Stimulated activated CD8-positive, alpha-beta memory T cell treated with anti-CD3 and anti-CD28 coated beads, Interleukin-4, amount 100 ng/mL, for 4 hours (primary cell): ENCODE data around the gene NCAM2.

Experiments
- DNase-seq, 2 donors: peaks; one replicate each; pipeline ENCODE4 v3.0.0-alpha.2; 2020; ENCODE audit warnings: low read depth in 2 of 2, low spot score in 1 of 2

The NCAM2 gene

GRCh38 chr21:21434944-21435343, 436.7 kb downstream of the NCAM2 start:
- DNase-seq, result no peak

DNA sequence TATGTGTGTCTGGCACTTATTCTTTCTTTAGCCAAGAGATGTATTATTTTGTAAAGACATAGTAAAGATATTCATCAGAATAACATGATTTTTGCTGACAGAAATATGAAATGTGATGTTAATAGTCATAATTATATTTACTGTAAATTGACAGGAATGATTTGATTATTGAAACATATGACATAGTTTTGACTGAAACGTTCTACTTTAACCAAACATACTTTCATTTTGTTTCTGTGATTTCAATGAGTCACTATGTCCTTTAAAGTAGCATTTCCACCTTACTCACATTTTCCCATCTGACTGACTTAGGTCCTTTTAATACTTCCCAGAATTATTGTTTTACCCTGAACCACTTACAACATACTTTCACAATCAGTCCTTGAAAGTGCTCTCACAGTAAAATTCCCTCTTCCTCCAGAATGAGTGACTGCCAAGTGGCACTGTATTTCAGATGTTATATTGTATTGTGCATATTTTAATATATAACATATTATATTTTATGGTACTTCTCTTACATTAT, 437.9 kb downstream of the NCAM2 start:
- DNase-seq, result no peak

DNA sequence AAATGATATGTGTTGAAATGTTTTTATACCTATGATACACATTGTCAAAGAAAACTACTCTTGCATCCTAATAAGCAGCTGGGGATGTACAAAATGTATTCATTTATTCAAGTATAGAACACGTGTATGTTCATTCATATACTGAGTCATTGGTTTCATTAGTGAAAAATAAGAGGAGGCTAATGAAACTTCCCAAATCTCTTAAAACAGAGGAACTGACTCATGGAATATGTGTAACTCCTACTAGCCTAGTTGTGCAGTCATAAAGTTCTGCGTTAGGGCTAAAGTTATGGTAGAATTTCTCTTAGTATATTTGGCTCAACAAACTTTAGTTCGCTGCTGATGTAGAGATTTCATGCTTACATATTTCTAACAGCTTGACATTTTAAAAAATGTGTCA, 441.6 kb downstream of the NCAM2 start:
- DNase-seq, result no peak

GRCh38 chr21:21457077-21457476, 458.9 kb downstream of the NCAM2 start:
- DNase-seq, result no peak

- no peak for DNase-seq
These were observed 460.0 kb downstream of the NCAM2 start for GRCh38 chr21:21458124-21458631.

GRCh38 chr21:21460979-21461378, 462.8 kb downstream of the NCAM2 start:
- no peak for DNase-seq

DNA sequence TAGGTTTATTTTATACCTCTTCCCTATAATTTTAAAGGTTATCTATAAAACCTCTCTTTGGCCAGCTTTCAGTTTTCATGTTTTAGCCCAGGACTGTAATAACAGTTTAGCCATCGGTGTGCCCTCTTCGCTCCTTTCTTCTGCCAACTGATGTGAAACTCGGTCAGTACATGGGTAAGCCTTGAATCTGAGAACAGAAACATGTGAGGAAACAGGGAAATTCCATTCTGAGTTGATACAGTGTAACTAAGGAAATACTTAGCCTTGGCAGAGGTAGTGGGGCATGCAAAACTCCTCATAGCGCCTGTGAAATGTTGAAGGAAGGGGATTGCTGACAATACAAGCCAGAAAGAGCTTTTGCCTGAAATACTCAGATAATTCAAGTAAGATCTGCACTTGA, 465.2 kb downstream of the NCAM2 start:
- no peak for DNase-seq

GRCh38 chr21:21464684-21465083, 466.5 kb downstream of the NCAM2 start:
- no peak for DNase-seq

DNA sequence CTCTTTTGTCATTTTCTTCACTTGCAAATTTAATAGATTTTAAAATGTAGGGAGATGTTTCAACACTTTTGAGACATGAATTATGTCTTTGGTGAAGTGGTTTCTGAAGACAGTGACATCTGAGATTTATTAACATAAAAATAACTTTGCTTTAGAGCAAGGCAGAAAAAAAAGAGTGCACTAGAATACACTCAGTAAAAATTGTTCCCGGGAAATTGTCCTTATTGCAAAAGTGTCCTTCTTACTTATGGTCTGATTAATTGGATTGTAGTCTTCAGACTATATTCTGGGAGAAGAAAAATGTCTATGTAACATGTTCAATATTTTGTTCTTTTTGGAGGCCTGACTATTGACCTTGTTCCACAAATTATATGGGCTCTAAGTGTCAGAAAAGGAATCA, 468.5 kb downstream of the NCAM2 start:
- DNase-seq, result no peak

DNA sequence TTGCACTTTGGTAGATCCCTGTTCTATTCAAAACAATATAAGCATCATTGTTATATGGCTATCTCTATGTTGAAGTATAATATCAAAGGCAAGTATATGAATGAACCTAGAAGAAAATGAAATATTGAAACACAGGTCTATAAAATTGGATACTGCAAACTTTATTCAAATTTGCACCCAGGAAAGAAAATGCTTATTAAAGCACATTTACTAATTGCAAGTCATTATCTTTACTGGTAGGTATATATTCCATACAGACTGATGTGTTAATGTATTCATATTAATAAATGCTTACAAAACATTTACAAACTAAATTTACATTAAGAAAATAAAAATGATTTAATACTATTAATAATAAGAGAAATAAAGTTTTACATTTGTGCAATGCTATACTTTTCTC, 469.8 kb downstream of the NCAM2 start:
- DNase-seq, result no peak

DNA sequence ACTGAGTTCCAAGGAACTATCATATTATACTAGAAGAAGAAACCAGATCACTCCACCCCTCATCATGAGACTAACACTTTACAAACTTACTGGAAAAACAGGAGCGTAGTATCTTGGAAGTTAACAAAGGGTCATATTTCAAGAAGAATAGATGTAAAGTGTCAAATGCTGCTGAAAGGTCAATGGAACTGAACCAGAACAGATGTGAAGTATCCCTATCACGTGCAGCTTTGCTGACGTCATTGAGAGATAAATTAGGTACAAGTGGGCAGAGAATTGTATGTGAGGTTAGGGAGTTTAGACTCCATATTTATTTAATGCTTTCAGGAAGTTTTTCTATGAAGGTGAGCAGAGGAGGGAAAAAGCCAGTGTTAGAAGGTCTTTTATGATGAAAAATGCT, 483.0 kb downstream of the NCAM2 start:
- DNase-seq, result no peak

DNA sequence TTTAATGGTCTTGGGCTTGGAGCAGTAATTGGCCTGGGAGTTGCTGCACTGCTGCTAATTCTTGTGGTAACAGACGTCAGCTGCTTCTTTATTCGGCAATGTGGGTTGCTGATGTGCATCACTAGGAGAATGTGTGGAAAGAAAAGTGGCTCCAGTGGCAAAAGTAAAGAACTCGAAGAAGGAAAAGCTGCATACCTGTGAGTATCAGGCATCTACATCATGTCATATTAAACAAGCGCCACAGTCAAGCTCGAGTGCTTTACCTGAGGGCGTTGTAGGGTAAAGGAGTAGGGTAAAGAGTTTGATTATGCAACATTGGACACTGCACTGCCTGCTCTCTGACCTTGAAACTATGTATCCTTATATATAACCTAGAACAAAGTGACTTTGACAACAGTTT, 510.6 kb downstream of the NCAM2 start:
- no peak for DNase-seq

DNA sequence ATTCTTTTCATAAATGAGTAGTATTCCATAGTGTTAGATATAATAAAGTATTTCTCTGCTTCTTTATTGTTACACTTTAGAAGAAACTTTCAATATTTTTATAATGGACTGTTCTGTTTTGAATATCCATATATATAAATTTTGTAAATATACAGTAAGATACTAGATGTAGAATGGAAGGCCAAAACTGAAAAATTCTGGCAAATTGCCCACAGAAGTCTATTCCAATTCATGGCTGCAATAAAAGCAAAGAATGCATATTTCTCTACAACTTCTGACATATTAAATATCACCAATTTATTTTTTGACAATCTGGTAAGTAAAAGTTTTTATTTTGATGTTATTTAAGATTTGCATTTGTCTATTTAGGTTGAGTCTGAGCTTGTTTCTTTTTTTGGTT, 532.5 kb downstream of the NCAM2 start:
- no peak for DNase-seq

DNA sequence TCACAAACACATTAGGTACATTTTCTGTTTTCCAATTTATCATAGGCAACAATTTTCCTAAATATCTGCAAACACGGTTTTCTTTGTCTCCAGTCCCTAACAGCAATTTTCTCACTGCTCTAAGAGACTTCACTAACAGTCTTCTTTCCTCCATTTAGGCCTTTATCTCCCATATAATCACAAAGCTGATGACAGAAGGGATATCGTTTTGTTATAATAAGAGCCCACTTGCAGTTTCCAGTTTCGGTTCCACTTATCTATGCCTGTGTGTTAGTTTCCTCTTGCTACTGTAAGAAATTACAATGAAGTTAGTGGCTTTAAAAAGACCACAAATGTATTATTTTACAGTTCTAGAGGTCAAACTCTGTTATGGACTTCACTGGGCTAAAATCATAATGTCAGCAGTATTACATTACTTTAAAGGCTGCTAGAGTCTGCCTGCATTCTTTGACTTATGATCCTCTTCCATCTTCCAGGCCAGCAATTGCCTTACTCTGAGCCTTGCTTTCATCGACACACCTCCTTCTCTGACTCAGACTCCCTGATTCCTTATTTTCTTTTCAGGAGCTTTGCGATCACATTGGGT, 549.3 kb downstream of the NCAM2 start:
- no peak for DNase-seq

- no peak for DNase-seq
These were observed 561.3 kb downstream of the NCAM2 start for GRCh38 chr21:21559285-21560045.
